ENCODE measurements around the gene PROZ.

The PROZ gene

GRCh38 chr13:113202912-113203311, 44.5 kb downstream of the PROZ start:
- DNase-seq: no peak

DNA sequence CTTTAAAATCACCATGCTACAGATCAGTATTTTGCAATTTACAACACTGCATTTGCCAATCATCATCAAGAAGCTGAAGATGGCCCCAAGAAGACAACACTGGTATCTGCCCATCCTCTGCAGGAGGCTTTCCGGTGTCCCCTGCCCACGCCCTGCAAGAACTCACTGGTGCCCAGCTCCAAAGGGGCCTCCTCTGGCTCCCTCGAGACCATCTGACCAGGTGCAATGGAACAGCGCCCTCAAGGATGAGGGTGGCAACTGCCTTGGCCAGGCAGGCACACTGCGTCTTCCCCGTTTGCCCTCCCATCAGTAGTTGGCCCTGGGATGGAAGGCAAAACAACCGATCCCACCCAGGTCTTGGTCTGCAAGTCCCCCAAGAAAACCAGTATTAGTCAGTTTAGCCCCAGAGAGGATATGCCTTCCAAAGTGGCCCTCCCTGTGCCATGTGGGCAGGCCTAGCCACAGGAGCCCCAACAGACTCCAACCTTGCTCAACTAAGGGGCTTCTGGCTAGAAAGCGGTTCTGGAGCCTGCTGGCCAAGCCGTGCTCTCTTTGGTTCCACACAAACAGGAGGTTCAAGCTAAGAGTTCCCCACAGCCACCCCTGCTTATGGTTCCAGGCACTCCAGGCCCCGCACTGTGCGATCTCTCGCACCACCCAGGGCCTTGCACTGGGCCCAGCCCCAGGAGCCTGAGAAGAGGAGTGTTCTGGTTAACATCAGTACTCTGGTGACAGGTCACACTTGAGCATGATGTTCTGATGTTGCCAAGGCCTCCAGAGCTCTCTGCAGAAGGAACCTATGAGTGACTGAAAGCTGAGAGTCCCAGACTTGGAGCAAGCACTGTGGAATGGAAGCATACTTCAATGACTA, 45.3 kb downstream of the PROZ start:
- no peak for DNase-seq

- DNase-seq: no peak
These were observed 45.9 kb downstream of the PROZ start for GRCh38 chr13:113204378-113204734.

GRCh38 chr13:113205428-113205931, 47.0 kb downstream of the PROZ start:
- DNase-seq: no peak

GRCh38 chr13:113207460-113207859, 49.0 kb downstream of the PROZ start:
- DNase-seq: no peak

DNA sequence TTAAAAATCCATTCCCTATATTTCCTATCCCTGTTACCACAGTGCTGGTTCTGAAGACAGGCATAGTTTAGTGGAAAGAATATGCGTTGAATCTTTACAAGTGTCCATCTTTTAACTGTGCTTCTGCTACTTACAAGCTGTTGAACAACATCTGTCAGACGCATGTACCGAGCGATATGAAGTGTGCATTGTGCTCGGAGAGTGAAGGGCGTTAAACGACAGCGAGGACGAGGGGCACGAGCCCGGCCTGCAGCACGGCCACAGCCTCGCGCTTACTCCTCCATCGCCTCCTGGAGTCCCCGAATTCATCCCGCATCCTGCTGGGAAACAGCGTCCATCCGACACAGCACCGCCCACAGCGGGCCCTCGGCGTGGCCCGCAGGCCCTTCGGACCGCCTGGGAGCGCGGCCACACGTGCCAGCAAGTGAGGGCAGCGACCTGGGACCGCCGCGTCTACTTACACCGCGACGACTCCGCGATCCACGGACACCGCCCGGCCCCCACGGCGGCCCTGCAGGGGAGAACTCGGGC, 49.5 kb downstream of the PROZ start:
- DNase-seq: peak in 9 of 58 donors; percentile 33 to 71 (median 42)

DNA sequence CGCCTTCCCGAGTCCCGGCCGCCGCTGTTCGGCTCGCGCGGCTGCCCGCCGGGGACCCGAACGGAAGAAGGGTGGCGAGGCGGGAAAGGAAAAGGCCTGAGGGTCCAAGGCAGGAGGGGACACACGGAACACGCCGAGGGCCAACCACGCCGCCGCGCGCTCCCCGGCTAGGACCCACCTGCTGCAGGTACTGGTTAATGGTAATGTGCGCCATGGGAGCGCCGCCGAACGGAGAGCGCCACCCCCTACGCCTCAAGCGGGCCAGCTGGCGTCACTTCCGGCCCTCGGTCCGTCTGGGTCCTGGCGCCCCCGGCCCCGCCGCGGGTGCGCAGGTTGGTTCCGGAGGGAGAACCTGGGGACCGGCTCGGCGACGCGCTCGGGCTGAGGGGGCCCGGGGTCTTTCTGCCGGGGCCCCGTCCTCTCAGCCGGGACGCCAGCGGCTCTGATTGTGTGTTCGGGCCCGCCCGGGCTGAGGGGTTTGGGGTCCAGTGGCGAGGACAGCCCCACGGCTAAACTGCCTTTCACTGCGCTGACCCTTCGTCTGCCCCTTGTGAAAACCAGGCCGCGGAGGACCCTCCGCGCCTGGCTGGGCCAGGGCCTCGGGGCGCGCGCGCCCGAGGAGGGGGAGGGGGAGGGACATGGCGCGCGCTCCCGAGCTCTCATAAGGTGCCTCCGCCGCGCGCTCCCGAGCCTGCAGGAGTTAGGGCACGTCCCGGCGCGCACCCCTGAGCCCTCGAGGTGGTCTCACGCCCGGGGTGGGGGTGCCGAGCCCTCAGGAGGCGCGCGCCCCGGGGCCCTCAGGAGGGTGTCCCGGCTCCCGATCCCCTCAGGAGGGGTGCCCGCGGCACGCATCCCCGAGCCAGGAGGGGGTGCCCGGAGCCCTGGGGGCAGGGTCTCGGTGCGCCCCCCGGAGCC, 50.2 kb downstream of the PROZ start, which contains the start of gene PCID2:
Gene PCID2, minus strand, starts transcription at position 249 of the 915 bp plus-strand sequence. Its CDS starts 35 bp downstream, at position 214.
- DNase-seq: peak; percentile 24 to 91 (median 82)

DNA sequence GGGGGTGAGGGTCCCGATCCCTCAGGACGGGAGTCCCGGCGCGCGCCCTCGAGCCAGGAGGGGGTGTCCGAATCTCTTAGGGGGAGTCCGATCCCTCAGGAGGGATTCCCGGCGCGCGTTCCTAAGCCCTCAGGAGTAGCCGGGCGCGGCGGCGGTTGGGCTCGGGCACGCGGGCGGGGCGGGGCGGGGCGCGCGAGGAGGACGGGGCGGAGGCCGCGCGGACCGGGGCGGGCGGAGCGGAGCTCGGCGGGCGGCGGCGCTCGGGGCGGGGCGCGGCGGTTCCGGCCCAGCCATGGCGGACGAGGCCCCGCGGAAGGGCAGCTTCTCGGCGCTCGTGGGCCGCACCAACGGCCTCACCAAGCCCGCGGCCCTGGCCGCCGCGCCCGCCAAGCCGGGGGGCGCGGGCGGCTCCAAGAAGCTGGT, 50.9 kb downstream of the PROZ start, which contains the start of gene CUL4A:
Gene CUL4A, plus strand, starts transcription at position 278 of the 423 bp plus-strand sequence. Its CDS starts 15 bp downstream, at position 293.
- peak in 53 of 58 donors; percentile 8 to 82 (median 67) for DNase-seq

DNA sequence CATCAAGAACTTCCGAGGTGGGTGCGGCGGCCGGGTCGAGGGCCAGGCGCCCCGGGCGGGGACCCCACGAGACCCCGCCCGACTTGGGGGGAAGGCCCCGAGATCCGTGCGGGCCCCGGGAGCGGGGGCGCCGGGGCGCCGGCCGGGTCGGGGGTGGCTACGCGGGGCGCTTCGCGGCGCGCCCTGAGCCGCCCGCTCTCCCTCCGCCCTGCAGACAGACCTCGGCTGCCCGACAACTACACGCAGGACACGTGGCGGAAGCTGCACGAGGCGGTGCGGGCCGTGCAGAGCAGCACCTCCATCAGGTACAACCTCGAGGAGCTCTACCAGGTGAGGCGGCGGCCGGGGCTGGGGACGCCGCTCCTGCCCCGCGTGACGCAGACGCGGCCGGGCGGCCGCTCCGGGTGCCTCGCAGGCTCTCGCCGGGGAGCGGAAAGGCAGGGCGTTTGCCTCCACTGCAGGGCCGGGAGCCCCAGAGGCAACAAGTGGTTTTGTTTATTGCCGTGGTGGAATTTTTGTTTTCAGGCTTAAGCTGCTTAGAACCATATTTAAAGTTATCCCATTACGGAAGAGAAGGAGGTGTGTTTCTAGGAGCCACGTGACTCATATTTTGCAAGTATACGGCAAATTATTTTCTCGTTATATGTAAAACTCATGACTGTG, 51.4 kb downstream of the PROZ start:
- DNase-seq: peak in 26 of 58 donors; percentile 14 to 52 (median 34)

GRCh38 chr13:113210833-113211232, 52.4 kb downstream of the PROZ start:
- no peak for DNase-seq

DNA sequence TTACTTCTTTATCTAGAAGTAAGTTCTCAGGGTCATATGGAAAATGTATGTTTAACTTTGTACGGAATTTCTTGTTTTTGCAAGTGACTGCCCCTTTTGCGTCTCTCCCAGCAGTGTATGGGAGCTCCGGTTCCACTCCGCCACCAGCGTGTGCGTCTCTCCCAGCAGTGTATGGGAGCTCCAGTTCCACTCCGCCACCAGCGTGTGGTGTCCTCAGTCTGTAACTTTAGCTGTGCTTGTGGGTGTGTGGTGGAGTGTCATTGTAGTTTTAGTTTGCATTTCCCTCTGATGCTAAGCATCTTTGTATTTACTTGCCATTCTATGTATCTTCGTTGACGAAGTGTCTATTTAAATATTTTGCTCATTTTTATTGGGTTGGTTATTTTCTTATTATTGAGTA, 53.3 kb downstream of the PROZ start:
- no peak for DNase-seq

GRCh38 chr13:113216254-113217048, 58.0 kb downstream of the PROZ start:
- peak in 5 of 58 donors; percentile 6 to 30 (median 22) for DNase-seq

DNA sequence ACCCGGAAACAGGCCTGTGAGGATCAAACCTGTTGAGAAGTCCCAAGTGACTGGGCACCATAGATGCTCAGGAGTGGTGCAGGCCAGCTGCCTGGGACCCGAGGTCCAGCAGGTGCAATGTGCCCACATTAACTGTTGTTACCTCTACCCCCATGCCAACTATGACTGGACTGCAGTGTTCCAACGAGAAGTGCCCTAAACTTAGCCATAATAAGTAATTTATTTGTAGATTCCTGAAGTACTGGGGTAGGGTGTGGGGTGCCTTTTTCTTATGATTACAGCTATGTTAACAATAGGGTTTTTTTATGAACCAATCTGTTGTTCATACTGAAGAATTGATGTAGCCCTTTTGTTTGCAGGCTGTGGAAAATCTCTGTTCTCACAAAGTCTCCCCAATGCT, 60.1 kb downstream of the PROZ start:
- DNase-seq: no peak

- no peak for DNase-seq
These were observed 61.0 kb downstream of the PROZ start for GRCh38 chr13:113219256-113219940.

DNA sequence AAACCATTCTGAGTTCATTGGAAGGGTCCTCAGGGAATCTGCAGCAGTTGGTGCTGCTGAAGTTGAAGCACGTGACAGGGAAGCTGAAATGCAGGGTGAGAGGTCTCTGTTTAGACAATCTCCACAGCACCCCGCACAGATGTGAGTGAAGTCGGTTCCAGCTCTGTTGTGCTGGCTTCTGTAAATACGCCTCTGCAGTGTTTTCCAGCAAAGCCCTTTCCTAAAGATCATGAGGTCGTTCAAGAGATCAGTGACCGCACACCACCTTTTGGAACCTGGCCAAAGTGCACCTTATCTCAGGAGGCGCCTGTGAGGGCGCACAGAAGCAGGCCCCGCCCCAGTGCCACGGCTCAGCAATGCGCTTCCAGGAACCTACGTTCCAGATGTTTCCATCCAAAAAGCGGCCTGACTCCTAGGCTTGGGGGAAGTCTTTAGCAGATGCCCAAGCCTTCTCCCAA, 61.7 kb downstream of the PROZ start:
- DNase-seq: no peak

GRCh38 chr13:113220877-113221276, 62.4 kb downstream of the PROZ start:
- DNase-seq: no peak
